GM21381 (cell line): Measurements from ENCODE around the gene DCANP1.

Experiments used
- ATAC-seq: cut with Tn5 transposase; IDR thresholded peaks from one replicate; pipeline ENCODE4 v1.9.1; 2021; ENCODE audit warnings: mild to moderate bottlenecking, moderate library complexity; ENCODE audit not compliant: unreplicated experiment

DCANP1 gene

GRCh38 chr5:135457424-135458071 lies 10.4 kb upstream of the DCANP1 start:
- peak; percentile 64 for ATAC-seq

GRCh38 chr5:135456238-135457099 lies 9.3 kb upstream of the DCANP1 start:
- ATAC-seq = no peak

- ATAC-seq = no peak
These were observed 8.7 kb upstream of the DCANP1 start for GRCh38 chr5:135455876-135456237.

GRCh38 chr5:135454946-135455345 lies 7.8 kb upstream of the DCANP1 start:
- ATAC-seq = no peak

GRCh38 chr5:135453613-135454012 lies 6.5 kb upstream of the DCANP1 start:
- no peak for ATAC-seq

GRCh38 chr5:135452321-135453030 lies 5.3 kb upstream of the DCANP1 start, which contains the start of gene TIFAB:
Gene TIFAB, minus strand, starts transcription at chr5:135452351. Its CDS starts 2,412 bp downstream, at chr5:135449939.
- ATAC-seq = no peak

- ATAC-seq = no peak
These were observed 4.6 kb upstream of the DCANP1 start for GRCh38 chr5:135451581-135452320.

GRCh38 chr5:135450952-135451351 lies 3.8 kb upstream of the DCANP1 start:
- ATAC-seq = no peak

GRCh38 chr5:135450336-135450735 lies 3.2 kb upstream of the DCANP1 start:
- no peak for ATAC-seq

- ATAC-seq = no peak
These were observed 2.5 kb upstream of the DCANP1 start for GRCh38 chr5:135449644-135450043.

GRCh38 chr5:135448791-135449507 lies 1.8 kb upstream of the DCANP1 start:
- no peak for ATAC-seq

- ATAC-seq = no peak
These were observed 1.1 kb upstream of the DCANP1 start for GRCh38 chr5:135448071-135448739.

GRCh38 chr5:135446615-135447014 lies 533 bp downstream of the DCANP1 start:
- ATAC-seq = no peak

- no peak for ATAC-seq
These were observed 942 bp downstream of the DCANP1 start for GRCh38 chr5:135446206-135446605.

GRCh38 chr5:135445306-135445985 lies 1.7 kb downstream of the DCANP1 start:
- no peak for ATAC-seq

GRCh38 chr5:135444881-135445280 lies 2.3 kb downstream of the DCANP1 start:
- no peak for ATAC-seq

GRCh38 chr5:135444360-135444759 lies 2.8 kb downstream of the DCANP1 start:
- no peak for ATAC-seq

- ATAC-seq = no peak
These were observed 3.8 kb downstream of the DCANP1 start for GRCh38 chr5:135443161-135443960.
